ENCODE measurements around the gene WNT9A.

WNT9A gene

GRCh38 chr1:227909188-227909587 lies 38.5 kb downstream of the WNT9A start:
- Histone ChIP-seq H3K9me3 (ENCODE audit: low read length) (no peaks in the 10 kb centered on the region), H3K9ac (ENCODE audit: low read length) (no peak overlapping the region), H3K27ac (ENCODE audit: low read depth, low read length) (no peak overlapping the region), H3K27me3 (ENCODE audit: control insufficient read depth in 1 of 2, insufficient read depth in 2 of 2, low read length in 2 of 2) (no peaks in the 10 kb centered on the region), H3K4me3 (ENCODE audit: low read depth in 1 of 2, low read length in 2 of 2) (no peak overlapping the region), H3K4me1 (ENCODE audit: insufficient read depth, low read length) (peaks cover 6% of the 10 kb centered on the region), H3K36me3 (ENCODE audit: insufficient read depth, low read length) (no peaks in the 10 kb centered on the region)

GRCh38 chr1:227908359-227908758 lies 39.4 kb downstream of the WNT9A start:
- no peaks in the 10 kb centered on the region for H3K36me3 ChIP-seq (ENCODE audit: insufficient read depth, low read length)
- peaks cover 6% of the 10 kb centered on the region for H3K4me1 ChIP-seq (ENCODE audit: insufficient read depth, low read length)

GRCh38 chr1:227907439-227908015 lies 40.2 kb downstream of the WNT9A start:
- H3K27ac ChIP-seq (ENCODE audit: low read depth, low read length) = no peak overlapping the region
- no peaks in the 10 kb centered on the region for H3K9me3 ChIP-seq (ENCODE audit: low read length)
- peaks cover 6% of the 10 kb centered on the region for H3K4me1 ChIP-seq (ENCODE audit: insufficient read depth, low read length)
- no peak overlapping the region for H3K9ac ChIP-seq (ENCODE audit: low read length)
- H3K36me3 ChIP-seq (ENCODE audit: insufficient read depth, low read length) = no peaks in the 10 kb centered on the region
- H3K4me3 ChIP-seq (ENCODE audit: low read depth in 1 of 2, low read length in 2 of 2) = no peak overlapping the region
- H3K27me3 ChIP-seq (ENCODE audit: control insufficient read depth in 1 of 2, insufficient read depth in 2 of 2, low read length in 2 of 2) = no peaks in the 10 kb centered on the region

More at GRCh38 chr1:227908359-227908758, 39.4 kb downstream of the WNT9A start:
- Histone ChIP-seq H3K4me3 (ENCODE audit: low read depth in 1 of 2, low read length in 2 of 2) (no peak overlapping the region), H3K9me3 (ENCODE audit: low read length) (no peaks in the 10 kb centered on the region), H3K9ac (ENCODE audit: low read length) (no peak overlapping the region), H3K27ac (ENCODE audit: low read depth, low read length) (no peak overlapping the region), H3K27me3 (ENCODE audit: control insufficient read depth in 1 of 2, insufficient read depth in 2 of 2, low read length in 2 of 2) (no peaks in the 10 kb centered on the region)

- H3K36me3 ChIP-seq (ENCODE audit: insufficient read depth, low read length) = no peaks in the 10 kb centered on the region
- no peaks in the 10 kb centered on the region for H3K9me3 ChIP-seq (ENCODE audit: low read length)
- no peak overlapping the region for H3K9ac ChIP-seq (ENCODE audit: low read length)
- H3K27me3 ChIP-seq (ENCODE audit: control insufficient read depth in 1 of 2, insufficient read depth in 2 of 2, low read length in 2 of 2) = no peaks in the 10 kb centered on the region
- H3K27ac ChIP-seq (ENCODE audit: low read depth, low read length) = no peak overlapping the region
- peaks cover 6% of the 10 kb centered on the region for H3K4me1 ChIP-seq (ENCODE audit: insufficient read depth, low read length)
- H3K4me3 ChIP-seq (ENCODE audit: low read depth in 1 of 2, low read length in 2 of 2) = no peak overlapping the region
Measured at GRCh38 chr1:227906550-227907071, 41.1 kb downstream of the WNT9A start.

GRCh38 chr1:227905573-227906487 lies 41.9 kb downstream of the WNT9A start:
- H3K9me3 ChIP-seq (ENCODE audit: low read length) = no peaks in the 10 kb centered on the region
- no peak overlapping the region for H3K9ac ChIP-seq (ENCODE audit: low read length)
- no peak overlapping the region for H3K27ac ChIP-seq (ENCODE audit: low read depth, low read length)
- H3K27me3 ChIP-seq (ENCODE audit: control insufficient read depth in 1 of 2, insufficient read depth in 2 of 2, low read length in 2 of 2) = no peaks in the 10 kb centered on the region
- H3K4me3 ChIP-seq (ENCODE audit: low read depth in 1 of 2, low read length in 2 of 2) = no peak overlapping the region
- H3K36me3 ChIP-seq (ENCODE audit: insufficient read depth, low read length) = no peaks in the 10 kb centered on the region
- peaks cover 1% of the 10 kb centered on the region for H3K4me1 ChIP-seq (ENCODE audit: insufficient read depth, low read length)

- Histone ChIP-seq H3K4me1 (ENCODE audit: insufficient read depth, low read length) (no peaks in the 10 kb centered on the region), H3K9me3 (ENCODE audit: low read length) (no peaks in the 10 kb centered on the region), H3K9ac (ENCODE audit: low read length) (no peak overlapping the region), H3K27ac (ENCODE audit: low read depth, low read length) (no peak overlapping the region), H3K36me3 (ENCODE audit: insufficient read depth, low read length) (no peaks in the 10 kb centered on the region), H3K4me3 (ENCODE audit: low read depth in 1 of 2, low read length in 2 of 2) (no peak overlapping the region), H3K27me3 (ENCODE audit: control insufficient read depth in 1 of 2, insufficient read depth in 2 of 2, low read length in 2 of 2) (no peaks in the 10 kb centered on the region)
Measured at GRCh38 chr1:227904541-227905335, 43.0 kb downstream of the WNT9A start.

- no peaks in the 10 kb centered on the region for H3K27me3 ChIP-seq (ENCODE audit: control insufficient read depth in 1 of 2, insufficient read depth in 2 of 2, low read length in 2 of 2)
- H3K27ac ChIP-seq (ENCODE audit: low read depth, low read length) = no peak overlapping the region
- H3K9ac ChIP-seq (ENCODE audit: low read length) = no peak overlapping the region
- H3K4me1 ChIP-seq (ENCODE audit: insufficient read depth, low read length) = no peaks in the 10 kb centered on the region
- H3K9me3 ChIP-seq (ENCODE audit: low read length) = no peaks in the 10 kb centered on the region
- no peaks in the 10 kb centered on the region for H3K36me3 ChIP-seq (ENCODE audit: insufficient read depth, low read length)
- no peak overlapping the region for H3K4me3 ChIP-seq (ENCODE audit: low read depth in 1 of 2, low read length in 2 of 2)
Measured at GRCh38 chr1:227903614-227904501, 43.9 kb downstream of the WNT9A start.

GRCh38 chr1:227903061-227903521 lies 44.6 kb downstream of the WNT9A start:
- no peaks in the 10 kb centered on the region for H3K9me3 ChIP-seq (ENCODE audit: low read length)
- no peak overlapping the region for H3K9ac ChIP-seq (ENCODE audit: low read length)
- H3K4me1 ChIP-seq (ENCODE audit: insufficient read depth, low read length) = no peaks in the 10 kb centered on the region
- H3K27me3 ChIP-seq (ENCODE audit: control insufficient read depth in 1 of 2, insufficient read depth in 2 of 2, low read length in 2 of 2) = no peaks in the 10 kb centered on the region
- H3K36me3 ChIP-seq (ENCODE audit: insufficient read depth, low read length) = no peaks in the 10 kb centered on the region
- H3K27ac ChIP-seq (ENCODE audit: low read depth, low read length) = no peak overlapping the region
- no peak overlapping the region for H3K4me3 ChIP-seq (ENCODE audit: low read depth in 1 of 2, low read length in 2 of 2)

- H3K9ac ChIP-seq (ENCODE audit: low read length) = no peak overlapping the region
- H3K36me3 ChIP-seq (ENCODE audit: insufficient read depth, low read length) = no peaks in the 10 kb centered on the region
- no peaks in the 10 kb centered on the region for H3K9me3 ChIP-seq (ENCODE audit: low read length)
- no peak overlapping the region for H3K4me3 ChIP-seq (ENCODE audit: low read depth in 1 of 2, low read length in 2 of 2)
- no peaks in the 10 kb centered on the region for H3K27me3 ChIP-seq (ENCODE audit: control insufficient read depth in 1 of 2, insufficient read depth in 2 of 2, low read length in 2 of 2)
- H3K27ac ChIP-seq (ENCODE audit: low read depth, low read length) = no peak overlapping the region
- H3K4me1 ChIP-seq (ENCODE audit: insufficient read depth, low read length) = no peaks in the 10 kb centered on the region
Measured at GRCh38 chr1:227902641-227902990, 45.1 kb downstream of the WNT9A start.

- no peaks in the 10 kb centered on the region for H3K4me1 ChIP-seq (ENCODE audit: insufficient read depth, low read length)
- no peaks in the 10 kb centered on the region for H3K36me3 ChIP-seq (ENCODE audit: insufficient read depth, low read length)
- H3K9ac ChIP-seq (ENCODE audit: low read length) = no peak overlapping the region
- H3K27me3 ChIP-seq (ENCODE audit: control insufficient read depth in 1 of 2, insufficient read depth in 2 of 2, low read length in 2 of 2) = no peaks in the 10 kb centered on the region
- no peak overlapping the region for H3K4me3 ChIP-seq (ENCODE audit: low read depth in 1 of 2, low read length in 2 of 2)
- no peaks in the 10 kb centered on the region for H3K9me3 ChIP-seq (ENCODE audit: low read length)
- H3K27ac ChIP-seq (ENCODE audit: low read depth, low read length) = no peak overlapping the region
Measured at GRCh38 chr1:227901906-227902640, 45.7 kb downstream of the WNT9A start.

Measured in muscle layer of colon (tissue), 2 donors.